Stimulated activated effector memory CD8-positive, alpha-beta T cell treated with anti-CD3 and anti-CD28 coated beads, Interleukin-12 subunit alpha, Interleukin-12 subunit beta, amount 100 ng/mL, for 72 hours (primary cell): Measurements from ENCODE around the gene ADAMTSL3.
A peak's percentile ranks its signal among the peaks of the same experiment; 100 is the strongest.
"Not testable (repeated sequence)": the region's sequence is repeated elsewhere in the genome, so short reads cannot be mapped to it uniquely, and the experiment has no call there.

ENCODE experiments used
- ATAC-seq: fragments of 150-1000 bp; cut with Tn5 transposase; 2 replicates; pipeline ENCODE4 v1.10.0; 2021
- DNase-seq, 2 donors: peaks; one replicate each; pipeline ENCODE4 v3.0.0; 2021 to 2022; ENCODE audit warnings: low spot score in 2 of 2
- H3K27ac Mint-ChIP-seq: one replicate; pipeline ENCODE4 v1.8.0; 2022; ENCODE audit warnings: mild to moderate bottlenecking, mixed read lengths
- H3K36me3 Mint-ChIP-seq: one replicate; pipeline ENCODE4 v1.8.0; 2022; ENCODE audit warnings: mild to moderate bottlenecking, mixed read lengths
- H3K4me1 Mint-ChIP-seq: one replicate; pipeline ENCODE4 v1.8.0; 2022; ENCODE audit warnings: mixed read lengths
- H3K4me3 Mint-ChIP-seq: one replicate; pipeline ENCODE4 v1.8.0; 2022; ENCODE audit warnings: mild to moderate bottlenecking, mixed read lengths
- H3K9me3 Mint-ChIP-seq: one replicate; pipeline ENCODE4 v1.8.0; 2022; ENCODE audit warnings: mixed read lengths

ADAMTSL3 gene

GRCh38 chr15:83943849-83944404 is 290.0 kb downstream of the ADAMTSL3 start:
- peaks cover 4% of the 10 kb centered on the region for H3K9me3 Mint-ChIP-seq
- DNase-seq, result no peak
- no peak overlapping the region for H3K4me3 Mint-ChIP-seq
- no peak for ATAC-seq
- no peaks in the 10 kb centered on the region for H3K4me1 Mint-ChIP-seq
- no peak overlapping the region for H3K27ac Mint-ChIP-seq
- no peaks in the 10 kb centered on the region for H3K36me3 Mint-ChIP-seq

DNA sequence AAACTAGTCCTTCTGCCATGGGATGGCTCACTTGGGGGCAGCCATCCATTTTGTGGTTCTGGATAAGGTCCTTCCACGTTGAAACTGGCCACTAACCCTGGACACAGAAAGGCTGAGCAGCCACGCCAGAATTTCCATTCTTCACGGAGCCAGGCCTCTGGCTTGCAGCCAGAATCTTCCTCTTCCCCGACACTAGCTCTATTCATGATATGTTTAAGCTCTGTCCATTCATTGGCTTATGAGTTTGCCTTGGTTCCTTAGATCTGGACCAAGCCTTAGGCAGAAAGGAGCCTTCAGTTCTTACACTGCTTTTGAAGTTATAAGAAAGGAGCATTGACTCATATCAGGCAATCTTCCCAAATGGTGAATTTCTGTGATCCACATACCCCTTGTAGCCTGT is 293.2 kb downstream of the ADAMTSL3 start:
- DNase-seq (no peak), ATAC-seq (no peak)
- H3K4me1 Mint-ChIP-seq, result no peaks in the 10 kb centered on the region
- peaks cover 7% of the 10 kb centered on the region for H3K9me3 Mint-ChIP-seq
- no peak overlapping the region for H3K4me3 Mint-ChIP-seq
- no peak overlapping the region for H3K27ac Mint-ChIP-seq
- H3K36me3 Mint-ChIP-seq, result no peaks in the 10 kb centered on the region

GRCh38 chr15:83954506-83954905 is 300.6 kb downstream of the ADAMTSL3 start:
- Mint-ChIP-seq H3K4me3 (no peak overlapping the region), H3K27ac (no peak overlapping the region), H3K4me1 (no peaks in the 10 kb centered on the region), H3K9me3 (peaks cover 9% of the 10 kb centered on the region), H3K36me3 (no peaks in the 10 kb centered on the region)
- ATAC-seq, result no peak
- no peak for DNase-seq

DNA sequence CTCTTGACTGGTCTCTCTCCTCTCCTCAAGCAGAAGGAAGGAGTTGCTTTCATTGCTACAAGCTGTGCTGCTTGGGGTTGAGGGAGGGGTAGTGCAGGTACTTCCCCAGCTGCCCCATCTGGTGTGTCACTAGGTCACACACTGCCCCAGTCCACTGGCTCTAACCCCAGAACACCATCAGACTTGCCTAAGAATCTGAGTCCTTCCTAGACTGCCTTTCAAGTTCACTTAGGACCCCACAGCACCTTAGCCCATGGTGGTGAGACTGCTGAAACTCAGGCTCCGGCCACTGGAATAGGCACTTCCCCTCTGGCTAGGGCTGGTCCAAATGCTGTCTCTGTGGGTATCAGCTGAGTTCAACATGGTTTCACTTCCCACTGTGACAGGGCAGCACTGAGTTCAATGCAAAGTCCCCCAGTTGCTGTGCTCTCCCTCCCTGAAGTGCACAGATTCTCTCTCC is 301.9 kb downstream of the ADAMTSL3 start:
- H3K27ac Mint-ChIP-seq, result no peak overlapping the region
- no peaks in the 10 kb centered on the region for H3K36me3 Mint-ChIP-seq
- H3K4me1 Mint-ChIP-seq, result no peaks in the 10 kb centered on the region
- H3K9me3 Mint-ChIP-seq, result peaks cover 9% of the 10 kb centered on the region
- DNase-seq (no peak), ATAC-seq (no peak)
- H3K4me3 Mint-ChIP-seq, result no peak overlapping the region

GRCh38 chr15:83956887-83957286 is 303.0 kb downstream of the ADAMTSL3 start:
- H3K4me3 Mint-ChIP-seq, result no peak overlapping the region
- H3K36me3 Mint-ChIP-seq, result no peaks in the 10 kb centered on the region
- peaks cover 9% of the 10 kb centered on the region for H3K9me3 Mint-ChIP-seq
- H3K4me1 Mint-ChIP-seq, result no peaks in the 10 kb centered on the region
- H3K27ac Mint-ChIP-seq, result no peak overlapping the region
- DNase-seq, result no peak
- ATAC-seq, result no peak

- Mint-ChIP-seq H3K9me3 (peaks cover 6% of the 10 kb centered on the region), H3K27ac (no peak overlapping the region), H3K4me3 (no peak overlapping the region), H3K36me3 (no peaks in the 10 kb centered on the region), H3K4me1 (no peaks in the 10 kb centered on the region)
- DNase-seq (no peak), ATAC-seq (no peak)
Observed at GRCh38 chr15:83959477-83959876, 305.6 kb downstream of the ADAMTSL3 start.

DNA sequence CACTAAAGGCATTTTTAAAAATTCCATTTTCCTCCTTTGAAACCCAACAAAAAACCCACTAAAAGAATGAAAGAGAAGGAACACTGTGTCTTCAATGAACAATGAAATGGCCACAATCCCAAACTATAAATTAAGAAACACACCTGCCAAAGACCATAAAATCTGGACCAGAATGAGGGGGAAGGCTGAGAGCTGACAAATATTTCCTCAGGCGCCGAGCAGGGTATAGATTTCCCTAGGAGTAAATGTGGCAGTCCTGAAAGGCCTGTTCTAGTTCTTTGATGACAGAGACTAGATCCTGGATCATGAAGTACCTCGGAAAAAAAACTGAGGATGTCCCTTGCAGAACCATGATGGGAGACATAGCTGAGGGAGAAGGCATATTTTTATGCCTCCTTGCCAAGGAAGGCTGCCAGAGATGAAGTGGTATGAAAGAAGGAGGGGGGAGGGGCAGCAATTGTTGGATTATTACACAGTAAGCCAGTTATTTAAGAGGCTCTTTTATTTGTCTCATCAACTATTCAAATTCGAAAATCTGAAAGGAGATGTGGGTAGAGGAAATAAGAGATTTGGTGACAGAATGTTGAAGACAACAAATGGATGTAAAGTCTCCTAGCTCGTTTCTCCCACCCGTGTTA is 306.4 kb downstream of the ADAMTSL3 start:
- no peak for DNase-seq
- ATAC-seq, result no peak
- H3K9me3 Mint-ChIP-seq, result peaks cover 9% of the 10 kb centered on the region

DNA sequence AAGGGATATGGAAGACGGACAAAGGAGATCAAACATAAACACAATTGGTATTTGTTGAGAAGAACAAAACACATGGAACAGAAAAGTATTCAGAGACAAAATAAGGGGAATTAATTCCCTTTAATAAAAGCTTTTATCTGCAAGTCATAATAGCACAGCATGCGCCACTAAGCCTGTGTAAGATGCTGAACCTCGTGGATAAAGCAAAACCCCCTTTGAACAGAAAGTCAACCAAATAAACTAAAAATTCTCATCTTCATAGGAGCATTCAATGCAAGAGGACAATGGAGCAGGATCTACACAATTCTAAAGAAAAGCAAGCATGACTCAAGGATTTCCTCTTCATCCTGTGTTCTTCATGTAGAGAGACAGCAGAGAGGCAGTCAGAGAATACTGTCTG is 307.4 kb downstream of the ADAMTSL3 start:
- H3K9me3 Mint-ChIP-seq, result peaks cover 15% of the 10 kb centered on the region
- H3K27ac Mint-ChIP-seq, result no peak overlapping the region
- H3K36me3 Mint-ChIP-seq, result no peaks in the 10 kb centered on the region
- no peaks in the 10 kb centered on the region for H3K4me1 Mint-ChIP-seq
- H3K4me3 Mint-ChIP-seq, result no peak overlapping the region
- DNase-seq (no peak), ATAC-seq (no peak)

More for the DNA sequence above, 306.4 kb downstream of the ADAMTSL3 start:
- H3K27ac Mint-ChIP-seq, result no peak overlapping the region
- no peak overlapping the region for H3K4me3 Mint-ChIP-seq
- no peaks in the 10 kb centered on the region for H3K36me3 Mint-ChIP-seq
- no peaks in the 10 kb centered on the region for H3K4me1 Mint-ChIP-seq

- not testable (repeated sequence) for H3K36me3 Mint-ChIP-seq, H3K4me3 Mint-ChIP-seq, DNase-seq, H3K4me1 Mint-ChIP-seq, ATAC-seq, H3K27ac Mint-ChIP-seq
- H3K9me3 Mint-ChIP-seq, result peaks cover 15% of the 10 kb centered on the region
Observed at GRCh38 chr15:83964967-83965366, 311.0 kb downstream of the ADAMTSL3 start.

DNA sequence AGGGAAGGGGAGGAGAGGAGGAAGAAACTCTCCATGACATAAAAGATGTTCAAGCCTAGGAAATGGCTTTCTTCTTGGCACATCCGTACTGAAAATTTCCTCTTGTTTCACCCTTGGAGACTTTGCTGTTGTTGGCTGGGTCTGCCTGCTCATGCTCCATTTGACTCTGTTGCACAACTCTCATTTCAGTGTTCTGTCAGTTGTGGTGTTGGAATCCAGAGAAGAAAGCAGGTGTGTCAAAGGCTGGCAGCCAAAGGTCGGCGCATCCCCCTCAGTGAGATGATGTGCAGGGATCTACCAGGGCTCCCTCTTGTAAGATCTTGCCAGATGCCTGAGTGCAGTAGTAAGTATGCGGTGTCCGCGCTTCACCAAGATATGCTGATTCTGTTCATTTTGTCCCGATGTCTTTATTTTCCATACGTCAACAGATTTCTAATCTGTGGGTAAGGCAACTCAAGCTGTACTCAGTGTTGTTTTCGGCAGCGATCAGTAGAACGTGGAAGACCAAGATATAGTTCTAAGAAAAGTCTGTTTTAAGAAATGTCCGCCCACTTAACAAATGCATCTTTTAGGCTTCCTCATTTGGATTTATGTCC is 316.5 kb downstream of the ADAMTSL3 start:
- Mint-ChIP-seq H3K4me1 (no peaks in the 10 kb centered on the region), H3K9me3 (peaks cover 9% of the 10 kb centered on the region), H3K27ac (no peak overlapping the region), H3K36me3 (no peaks in the 10 kb centered on the region), H3K4me3 (no peak overlapping the region)
- ATAC-seq (no peak), DNase-seq (no peak)

DNA sequence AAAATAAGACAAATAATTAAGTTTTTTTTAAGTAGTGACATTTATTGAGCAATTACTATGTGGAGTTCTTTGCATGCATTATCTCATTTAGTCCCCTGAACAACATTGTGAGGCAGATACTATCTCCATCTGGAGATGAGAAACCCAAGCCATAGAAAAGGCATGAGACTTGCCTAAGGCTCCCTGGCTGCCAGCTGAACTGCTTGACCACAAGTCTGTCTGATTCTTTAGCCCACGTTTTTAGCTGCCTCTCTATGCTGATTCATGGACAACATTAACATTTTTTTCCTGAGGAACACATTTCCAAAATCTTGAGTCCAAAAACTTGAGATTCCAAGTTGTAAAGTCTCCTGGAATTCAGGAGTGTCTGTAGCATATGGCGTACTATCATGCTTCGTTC is 318.1 kb downstream of the ADAMTSL3 start:
- Mint-ChIP-seq H3K27ac (no peak overlapping the region), H3K4me1 (no peaks in the 10 kb centered on the region), H3K36me3 (no peaks in the 10 kb centered on the region), H3K4me3 (no peak overlapping the region), H3K9me3 (peaks cover 2% of the 10 kb centered on the region)
- ATAC-seq (no peak), DNase-seq (no peak)

GRCh38 chr15:83973816-83974215 is 319.9 kb downstream of the ADAMTSL3 start:
- Mint-ChIP-seq H3K36me3 (no peaks in the 10 kb centered on the region), H3K4me1 (no peaks in the 10 kb centered on the region), H3K4me3 (no peak overlapping the region), H3K9me3 (peaks cover 2% of the 10 kb centered on the region), H3K27ac (no peak overlapping the region)
- DNase-seq (no peak), ATAC-seq (peak; percentile 36)

GRCh38 chr15:83977992-83978391 is 324.1 kb downstream of the ADAMTSL3 start:
- no peak overlapping the region for H3K4me3 Mint-ChIP-seq
- no peaks in the 10 kb centered on the region for H3K36me3 Mint-ChIP-seq
- H3K9me3 Mint-ChIP-seq, result peaks cover 2% of the 10 kb centered on the region
- no peak overlapping the region for H3K27ac Mint-ChIP-seq
- DNase-seq (no peak), ATAC-seq (no peak)
- H3K4me1 Mint-ChIP-seq, result no peaks in the 10 kb centered on the region

- H3K27ac Mint-ChIP-seq, result no peak overlapping the region
- ATAC-seq, result no peak
- H3K4me3 Mint-ChIP-seq, result no peak overlapping the region
Observed at GRCh38 chr15:83978588-83978987, 324.7 kb downstream of the ADAMTSL3 start.

DNA sequence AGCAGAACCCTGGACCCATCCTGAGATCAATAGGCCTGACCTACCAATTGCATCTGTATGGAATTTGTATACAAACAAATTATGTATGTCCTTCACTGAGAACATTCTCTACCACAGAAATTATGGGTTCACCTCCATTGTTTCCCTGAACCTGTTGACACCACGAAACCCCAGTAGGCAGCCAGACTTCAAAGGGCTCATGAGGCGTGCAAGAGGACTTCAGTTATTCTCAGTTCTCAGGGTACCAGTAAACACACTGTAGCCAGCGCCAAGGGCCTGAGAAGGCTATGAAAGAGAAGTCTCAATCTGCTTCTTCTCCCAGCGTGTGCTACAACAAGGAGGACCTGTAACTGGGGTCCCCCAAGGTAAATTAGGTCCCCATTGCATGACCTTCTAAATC is 326.7 kb downstream of the ADAMTSL3 start:
- Mint-ChIP-seq H3K4me1 (no peaks in the 10 kb centered on the region), H3K4me3 (no peak overlapping the region)

More at GRCh38 chr15:83978588-83978987, 324.7 kb downstream of the ADAMTSL3 start:
- no peaks in the 10 kb centered on the region for H3K4me1 Mint-ChIP-seq
- H3K9me3 Mint-ChIP-seq, result peaks cover 2% of the 10 kb centered on the region
- DNase-seq, result no peak
- no peaks in the 10 kb centered on the region for H3K36me3 Mint-ChIP-seq

DNA sequence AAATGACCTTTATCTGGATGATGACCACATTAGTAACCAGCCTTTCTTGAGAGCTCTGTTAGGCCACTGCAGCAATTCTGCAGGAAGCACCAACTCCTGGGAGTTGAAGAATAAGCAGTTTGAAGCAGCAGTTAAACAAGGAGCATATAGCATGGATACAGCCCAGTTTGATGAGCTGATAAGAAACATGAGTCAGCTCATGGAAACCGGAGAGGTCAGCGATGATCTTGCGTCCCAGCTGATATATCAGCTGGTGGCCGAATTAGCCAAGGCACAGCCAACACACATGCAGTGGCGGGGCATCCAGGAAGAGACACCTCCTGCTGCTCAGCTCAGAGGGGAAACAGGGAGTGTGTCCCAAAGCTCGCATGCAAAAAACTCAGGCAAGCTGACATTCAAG is 328.8 kb downstream of the ADAMTSL3 start:
- H3K27ac Mint-ChIP-seq, result no peak overlapping the region
- ATAC-seq, result no peak
- H3K4me1 Mint-ChIP-seq, result no peaks in the 10 kb centered on the region
- no peak for DNase-seq
- no peaks in the 10 kb centered on the region for H3K9me3 Mint-ChIP-seq
- H3K4me3 Mint-ChIP-seq, result no peak overlapping the region
- H3K36me3 Mint-ChIP-seq, result no peaks in the 10 kb centered on the region

More for the DNA sequence above, 326.7 kb downstream of the ADAMTSL3 start:
- DNase-seq, result no peak
- H3K36me3 Mint-ChIP-seq, result no peaks in the 10 kb centered on the region
- ATAC-seq, result no peak
- no peak overlapping the region for H3K27ac Mint-ChIP-seq
- no peaks in the 10 kb centered on the region for H3K9me3 Mint-ChIP-seq
